B cell (primary cell): Measurements from ENCODE around the gene CNOT6. TPM values are rescaled to one million over a fixed set of nuclear protein-coding genes. Genes with fewer than 3 reads are reported as not detected.

Experiments used
- ATAC-seq: fragments of 200-7000 bp; cut with Tn5 transposase; one replicate; pipeline ENCODE4 v1.10.0; 2021; ENCODE audit warnings: low read depth, mild to moderate bottlenecking, moderate number of reproducible peaks, moderate library complexity
- CTCF ChIA-PET: fragments of 350-600 bp; sonication (Branson Sonifier 250); formaldehyde crosslinking; loops from one replicate; lab custom pipeline; 2021; ENCODE audit warnings: antibody characterized with exemption, inconsistent platforms; lab: Charles Lee
- POLR2A ChIA-PET: fragments of 350-600 bp; sonication (Branson Sonifier 250); formaldehyde crosslinking; loops from one replicate; lab custom pipeline; 2021; ENCODE audit warnings: antibody characterized with exemption; lab: Charles Lee
- DNase-seq: peaks from one replicate; pipeline ENCODE4 v3.0.0; 2013
- H2AFZ ChIP-seq: 2 replicates; pipeline ENCODE4 v1.6.1; 2012; ENCODE audit warnings: mild to moderate bottlenecking, low read depth, low read length; ENCODE audit not compliant: insufficient read depth, poor library complexity, severe bottlenecking
- H3K27ac ChIP-seq, 2 donors: 1 replicate in 1 of 2; 2 replicates in 1 of 2; pipeline ENCODE4 v1.5.1; 2012 to 2013; ENCODE audit warnings: low read length in 2 of 2, mild to moderate bottlenecking in 2 of 2, moderate library complexity in 1 of 2
- H3K27me3 ChIP-seq, 4 experiments: fragments of 200-600 bp in 1 of 4; sonication (generic) in 1 of 4; replicated peaks in 1 of 4; 1 replicate in 2 of 4; 2 replicates in 2 of 4; pipeline versions ENCODE4 v1.6.1 to v1.7.0; 2013 to 2016; ENCODE audit warnings: low read length in 3 of 4, mild to moderate bottlenecking in 2 of 4, mixed read lengths in 1 of 4, moderate library complexity in 1 of 4; ENCODE audit not compliant: insufficient read depth in 4 of 4, control insufficient read depth in 3 of 4; ENCODE audit errors: control extremely low read depth in 1 of 4
- H3K36me3 ChIP-seq, 2 experiments: replicated peaks in 1 of 2; 1 replicate in 1 of 2; 2 replicates in 1 of 2; pipeline versions ENCODE4 v1.6.1 to v1.7.1; 2013; ENCODE audit warnings: low read length in 1 of 2; ENCODE audit not compliant: insufficient read depth in 2 of 2, control insufficient read depth in 1 of 2; ENCODE audit errors: control extremely low read depth in 1 of 2, extremely low read depth in 1 of 2
- H3K4me1 ChIP-seq, 2 donors: fragments of 200-600 bp in 1 of 2; sonication (generic) in 1 of 2; 1 replicate in 1 of 2; 2 replicates in 1 of 2; pipeline versions ENCODE4 v1.5.1 to v1.6.1; 2013 to 2017; ENCODE audit warnings: low read length in 2 of 2; ENCODE audit not compliant: control insufficient read depth in 2 of 2, insufficient read depth in 2 of 2
- H3K4me2 ChIP-seq: replicated peaks from 2 replicates; pipeline ENCODE3; 2012; ENCODE audit warnings: mild to moderate bottlenecking, low read depth, low read length; ENCODE audit not compliant: poor library complexity, severe bottlenecking
- H3K4me3 ChIP-seq, 5 experiments: fragments of 200-600 bp in 1 of 5; sonication (generic) in 1 of 5; 1 replicate in 3 of 5; 2 replicates in 2 of 5; pipeline versions ENCODE4 v1.5.1 to v1.7.0; 2011 to 2016; ENCODE audit warnings: low read length in 4 of 5, mild to moderate bottlenecking in 4 of 5, low read depth in 2 of 5, control low read depth in 1 of 5, moderate library complexity in 1 of 5; ENCODE audit not compliant: insufficient read depth in 1 of 5; ENCODE audit errors: control extremely low read depth in 1 of 5, extremely low read depth in 1 of 5
- H3K79me2 ChIP-seq: fragments of 200-600 bp; sonication (generic); one replicate; pipeline ENCODE4 v1.6.0; 2016; ENCODE audit warnings: low read length; ENCODE audit not compliant: control insufficient read depth, insufficient read depth
- H3K9ac ChIP-seq: fragments of 200-600 bp; sonication (generic); 2 replicates; pipeline ENCODE4 v1.6.1; 2017; ENCODE audit warnings: mild to moderate bottlenecking, low read length, moderate library complexity
- H3K9me3 ChIP-seq, 3 donors: one replicate each; pipeline versions ENCODE4 v1.6.1 to v1.7.1; 2013; ENCODE audit warnings: low read length in 2 of 3; ENCODE audit not compliant: control insufficient read depth in 2 of 3, insufficient read depth in 1 of 3; ENCODE audit errors: control extremely low read depth in 1 of 3
- H4K20me1 ChIP-seq: 2 replicates; pipeline ENCODE4 v1.6.0; 2012; ENCODE audit warnings: mild to moderate bottlenecking, low read length; ENCODE audit not compliant: insufficient read depth, control insufficient read depth, poor library complexity, severe bottlenecking
- H3K27ac Mint-ChIP-seq: one replicate; pipeline ENCODE4 v1.8.0; 2021; ENCODE audit warnings: mixed read lengths
- H3K27me3 Mint-ChIP-seq: one replicate; pipeline ENCODE4 v1.8.0; 2021; ENCODE audit warnings: mixed read lengths
- H3K4me1 Mint-ChIP-seq: one replicate; pipeline ENCODE4 v1.8.0; 2021; ENCODE audit warnings: mixed read lengths
- H3K4me3 Mint-ChIP-seq: one replicate; pipeline ENCODE4 v1.8.0; 2021; ENCODE audit warnings: mixed read lengths
- H3K9me3 Mint-ChIP-seq: one replicate; pipeline ENCODE4 v1.8.0; 2022; ENCODE audit warnings: mixed read lengths; ENCODE audit not compliant: insufficient read depth
- CTCF ChIP-seq: fragments of 200-600 bp; IDR thresholded peaks from one replicate; pipeline ENCODE4 v1.8.0; 2022; ENCODE audit warnings: antibody characterized with exemption, mild to moderate bottlenecking
- EZH2 ChIP-seq: IDR thresholded peaks from 2 replicates; pipeline ENCODE4 v1.6.1; 2012; ENCODE audit warnings: borderline replicate concordance, low read depth, mild to moderate bottlenecking, moderate library complexity, low read length; ENCODE audit not compliant: insufficient read depth, poor library complexity, severe bottlenecking
- WGBS: methylation state at CpG from one replicate; pipeline ENCODE4 v1.1.5; 2013; ENCODE audit warnings: missing lambda C conversion rate; ENCODE audit not compliant: insufficient coverage; 5-methylcytosine and 5-hydroxymethylcytosine counted together
- intact Hi-C: fragments of 100-400 bp; cut with micrococcal nuclease; formaldehyde crosslinking; loops from one replicate; pipeline ENCODE4 v1.10.0; 2022
- polyA plus RNA-seq: library from polyadenylated mRNA; depleted of rRNA; stranded (reverse); fragments of >200 nt; gene quantifications from 2 replicates; pipeline ENCODE4 v1.2.3, GENCODE V29; 2012
- total RNA-seq, 2 donors: library from RNA; stranded (reverse); fragments of 120-200 nt in 1 of 2; gene quantifications; 1 replicate in 1 of 2; 2 replicates in 1 of 2; pipeline versions ENCODE4 v1.2.3 to v1.2.4, GENCODE V29; 2013 to 2022

The CNOT6 gene
- total and polyA plus RNA-seq, 2 donors (not counting 1 experiment from before 2014, with no cell fraction given), result 4.3 to 31.1 TPM

GRCh38 chr5:180470966-180471582 lies 23.1 kb upstream of the CNOT6 start:
- H3K9ac ChIP-seq, result no peak overlapping the region
- DNase-seq, result peak; percentile 72
- no peak overlapping the region for H2AFZ ChIP-seq
- intact Hi-C loops, result no loop called here
- no peaks in the 10 kb centered on the region for H3K9me3 ChIP-seq
- peaks cover 0 to 11% (median 3%) of the 10 kb centered on the region in 4 experiments for H3K27me3 ChIP-seq
- Mint-ChIP-seq H3K4me1 (no peaks in the 10 kb centered on the region), H3K4me3 (no peak overlapping the region), H3K27ac (no peak overlapping the region), H3K9me3 (no peaks in the 10 kb centered on the region), H3K27me3 (peaks cover 10% of the 10 kb centered on the region)
- ChIA-PET POLR2A (no interaction called here), CTCF (interaction anchor here (0.5 to 3.4 kb wide), 12 partner anchors 10 to 180 kb away, joined by 3 to 14 read pairs (median 4); partner anchors contain the start of gene MAPK9)
- peaks cover 0 to 7% of the 10 kb centered on the region in 2 donors for H3K4me1 ChIP-seq
- ATAC-seq, result peak; percentile 83
- no peak for TF ChIP-seq EZH2
- peak; percentile 94 for TF ChIP-seq CTCF
- H3K36me3 ChIP-seq, result no peaks in the 10 kb centered on the region
- no peak overlapping the region for H3K4me2 ChIP-seq
- WGBS, result 27% methylated on average over 11 of the region's 16 CpGs
- no peak overlapping the region for H3K27ac ChIP-seq
- H4K20me1 ChIP-seq, result no peaks in the 10 kb centered on the region
- H3K4me3 ChIP-seq, result no peak overlapping the region
- no peaks in the 10 kb centered on the region for H3K79me2 ChIP-seq

- H3K9ac ChIP-seq, result no peak overlapping the region
- no peak for TF ChIP-seq EZH2
- Mint-ChIP-seq H3K4me1 (no peaks in the 10 kb centered on the region), H3K9me3 (no peaks in the 10 kb centered on the region), H3K4me3 (no peak overlapping the region), H3K27ac (no peak overlapping the region), H3K27me3 (peaks cover 10% of the 10 kb centered on the region)
- no peaks in the 10 kb centered on the region for H3K36me3 ChIP-seq
- no peak overlapping the region for H3K4me2 ChIP-seq
- intact Hi-C loops, result no loop called here
- ATAC-seq (no peak), DNase-seq (no peak)
- H3K4me3 ChIP-seq, result no peak overlapping the region
- WGBS, result 52% methylated on average over 6 of the region's 7 CpGs
- no peak overlapping the region for H2AFZ ChIP-seq
- ChIA-PET CTCF (interaction anchor here (1.2 to 3.4 kb wide), 8 partner anchors 11 to 181 kb away, joined by 3 to 14 read pairs (median 6); no protein-coding TSS in a partner anchor), POLR2A (no interaction called here)
- peaks cover 0 to 11% (median 3%) of the 10 kb centered on the region in 4 experiments for H3K27me3 ChIP-seq
- no peak overlapping the region for H3K27ac ChIP-seq
- peaks cover 0 to 7% of the 10 kb centered on the region in 2 donors for H3K4me1 ChIP-seq
- no peaks in the 10 kb centered on the region for H4K20me1 ChIP-seq
- H3K9me3 ChIP-seq, result no peaks in the 10 kb centered on the region
- no peaks in the 10 kb centered on the region for H3K79me2 ChIP-seq
These were observed 22.3 kb upstream of the CNOT6 start for GRCh38 chr5:180471866-180472265.
